GDM1 (cell line): ENCODE data around the gene AKT3.
"Not testable (repeated sequence)": the region's sequence is repeated elsewhere in the genome, so short reads cannot be mapped to it uniquely, and the experiment has no call there.

Experiments
- DNase-seq: peaks from one replicate; lab custom pipeline; 2025; lab: John Stamatoyannopoulos, UW

Gene AKT3

GRCh38 chr1:243850202-243850451 lies at the start of gene AKT3:
Gene AKT3, minus strand, starts transcription at chr1:243850243. Its CDS starts 7,073 bp downstream, at chr1:243843170.
- DNase-seq: peak; percentile 79

GRCh38 chr1:243898278-243898677 lies 48.2 kb upstream of the AKT3 start:
- no peak for DNase-seq

- no peak for DNase-seq
These were observed 46.3 kb upstream of the AKT3 start for GRCh38 chr1:243896313-243896712.

GRCh38 chr1:243892456-243892855 lies 42.4 kb upstream of the AKT3 start:
- DNase-seq: no peak

GRCh38 chr1:243890576-243890975 lies 40.5 kb upstream of the AKT3 start:
- no peak for DNase-seq

- no peak for DNase-seq
These were observed 35.8 kb upstream of the AKT3 start for GRCh38 chr1:243885806-243886205.

GRCh38 chr1:243884603-243885002 lies 34.6 kb upstream of the AKT3 start:
- DNase-seq: no peak

GRCh38 chr1:243883551-243883950 lies 33.5 kb upstream of the AKT3 start:
- no peak for DNase-seq

GRCh38 chr1:243882276-243882675 lies 32.2 kb upstream of the AKT3 start:
- no peak for DNase-seq

- DNase-seq: not testable (repeated sequence)
These were observed 27.0 kb upstream of the AKT3 start for GRCh38 chr1:243877058-243877457.

GRCh38 chr1:243855616-243856318 lies 5.7 kb upstream of the AKT3 start:
- DNase-seq: no peak

GRCh38 chr1:243851765-243852164 lies 1.7 kb upstream of the AKT3 start:
- no peak for DNase-seq

GRCh38 chr1:243851257-243851756 lies 1.3 kb upstream of the AKT3 start:
- no peak for DNase-seq

GRCh38 chr1:243850452-243851256 lies 611 bp upstream of the AKT3 start:
- peak; percentile 79 for DNase-seq

- DNase-seq: peak; percentile 68
These were observed 432 bp downstream of the AKT3 start for GRCh38 chr1:243849421-243850201.

- DNase-seq: no peak
These were observed 1.1 kb downstream of the AKT3 start for GRCh38 chr1:243848858-243849420.

GRCh38 chr1:243848165-243848857 lies 1.7 kb downstream of the AKT3 start:
- DNase-seq: no peak

GRCh38 chr1:243846761-243847160 lies 3.3 kb downstream of the AKT3 start:
- DNase-seq: no peak

GRCh38 chr1:243845888-243846287 lies 4.2 kb downstream of the AKT3 start:
- no peak for DNase-seq

GRCh38 chr1:243844186-243844585 lies 5.9 kb downstream of the AKT3 start:
- no peak for DNase-seq

GRCh38 chr1:243842978-243843511 lies 7.0 kb downstream of the AKT3 start:
- DNase-seq: no peak
